IPS-18c (cell line): ENCODE data around the gene TMEM43.

Source experiments
- H3K4me3 ChIP-seq: 2 replicates; pipeline ENCODE4 v1.7.0; 2013; ENCODE audit warnings: low read depth, mild to moderate bottlenecking, low read length, moderate library complexity; ENCODE audit not compliant: insufficient read depth
- H3K9me3 ChIP-seq: one replicate; pipeline ENCODE4 v1.6.1; 2013; ENCODE audit warnings: mild to moderate bottlenecking, low read length, moderate library complexity; ENCODE audit not compliant: control insufficient read depth, insufficient read depth

TMEM43 gene

GRCh38 chr3:14179795-14180194, 54.9 kb downstream of the TMEM43 start:
- H3K4me3 ChIP-seq = no peak overlapping the region
- no peaks in the 10 kb centered on the region for H3K9me3 ChIP-seq

GRCh38 chr3:14181253-14181652, 56.4 kb downstream of the TMEM43 start:
- no peaks in the 10 kb centered on the region for H3K9me3 ChIP-seq
- H3K4me3 ChIP-seq = no peak overlapping the region

GRCh38 chr3:14183015-14183577, 58.2 kb downstream of the TMEM43 start:
- Histone ChIP-seq H3K4me3 (no peak overlapping the region), H3K9me3 (no peaks in the 10 kb centered on the region)

- Histone ChIP-seq H3K4me3 (no peak overlapping the region), H3K9me3 (no peaks in the 10 kb centered on the region)
These were observed 62.1 kb downstream of the TMEM43 start for GRCh38 chr3:14186854-14187458.

- Histone ChIP-seq H3K4me3 (no peak overlapping the region), H3K9me3 (no peaks in the 10 kb centered on the region)
These were observed 63.3 kb downstream of the TMEM43 start for GRCh38 chr3:14188041-14188754.
